ENCODE measurements around the gene ZNF608.

The ZNF608 gene

DNA sequence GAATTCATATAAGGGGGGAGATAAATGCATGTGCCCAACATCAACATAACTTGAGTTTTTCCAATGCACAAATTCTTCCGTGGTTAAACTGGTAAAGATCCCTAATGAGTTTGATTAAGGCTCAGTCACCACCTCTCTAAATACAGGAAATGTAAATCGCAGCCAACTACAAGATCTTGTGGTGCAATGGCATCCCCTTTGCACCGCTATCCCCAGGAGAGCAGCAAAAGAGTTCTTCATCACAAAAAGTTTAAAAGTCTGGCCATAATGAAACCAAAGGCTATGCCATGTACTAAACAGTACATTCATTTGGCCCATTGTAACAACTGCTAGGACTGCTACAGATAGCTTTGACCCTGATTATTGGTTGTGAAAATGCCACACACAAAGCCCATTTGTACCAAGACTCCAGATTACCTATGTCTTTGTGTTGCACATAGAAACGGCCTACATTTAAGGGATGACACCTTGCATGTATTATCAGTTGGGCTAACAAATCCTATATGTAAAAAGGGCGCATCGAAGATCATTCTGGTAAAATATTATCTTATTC lies 44.5 kb downstream of the ZNF608 start:
- no peak for TF ChIP-seq ZNF70 (CRISPR knock-in tag; IDR thresholded peaks at IDR 0.05)
- TF ChIP-seq, protein P1, sequence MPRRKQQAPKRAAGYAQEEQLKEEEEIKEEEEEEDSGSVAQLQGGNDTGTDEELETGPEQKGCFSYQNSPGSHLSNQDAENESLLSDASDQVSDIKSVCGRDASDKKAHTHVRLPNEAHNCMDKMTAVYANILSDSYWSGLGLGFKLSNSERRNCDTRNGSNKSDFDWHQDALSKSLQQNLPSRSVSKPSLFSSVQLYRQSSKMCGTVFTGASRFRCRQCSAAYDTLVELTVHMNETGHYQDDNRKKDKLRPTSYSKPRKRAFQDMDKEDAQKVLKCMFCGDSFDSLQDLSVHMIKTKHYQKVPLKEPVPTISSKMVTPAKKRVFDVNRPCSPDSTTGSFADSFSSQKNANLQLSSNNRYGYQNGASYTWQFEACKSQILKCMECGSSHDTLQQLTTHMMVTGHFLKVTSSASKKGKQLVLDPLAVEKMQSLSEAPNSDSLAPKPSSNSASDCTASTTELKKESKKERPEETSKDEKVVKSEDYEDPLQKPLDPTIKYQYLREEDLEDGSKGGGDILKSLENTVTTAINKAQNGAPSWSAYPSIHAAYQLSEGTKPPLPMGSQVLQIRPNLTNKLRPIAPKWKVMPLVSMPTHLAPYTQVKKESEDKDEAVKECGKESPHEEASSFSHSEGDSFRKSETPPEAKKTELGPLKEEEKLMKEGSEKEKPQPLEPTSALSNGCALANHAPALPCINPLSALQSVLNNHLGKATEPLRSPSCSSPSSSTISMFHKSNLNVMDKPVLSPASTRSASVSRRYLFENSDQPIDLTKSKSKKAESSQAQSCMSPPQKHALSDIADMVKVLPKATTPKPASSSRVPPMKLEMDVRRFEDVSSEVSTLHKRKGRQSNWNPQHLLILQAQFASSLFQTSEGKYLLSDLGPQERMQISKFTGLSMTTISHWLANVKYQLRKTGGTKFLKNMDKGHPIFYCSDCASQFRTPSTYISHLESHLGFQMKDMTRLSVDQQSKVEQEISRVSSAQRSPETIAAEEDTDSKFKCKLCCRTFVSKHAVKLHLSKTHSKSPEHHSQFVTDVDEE (CRISPR knock-in tag; IDR thresholded peaks at IDR 0.05) = no peak
- TF ChIP-seq TOX (CRISPR knock-in tag; IDR thresholded peaks at IDR 0.05; ENCODE audit: borderline replicate concordance) = no peak
- TF ChIP-seq ZNF8 (CRISPR knock-in tag; IDR thresholded peaks at IDR 0.05) = no peak
- no peak for TF ChIP-seq ZFP30 (CRISPR knock-in tag; IDR thresholded peaks at IDR 0.05)
- no peak for TF ChIP-seq OSR1 (CRISPR knock-in tag; IDR thresholded peaks at IDR 0.05)
- TF ChIP-seq SNAI2 (CRISPR knock-in tag; IDR thresholded peaks at IDR 0.05) = no peak
- TF ChIP-seq ESRRG (CRISPR knock-in tag; IDR thresholded peaks at IDR 0.05) = no peak
- TF ChIP-seq, protein P2, sequence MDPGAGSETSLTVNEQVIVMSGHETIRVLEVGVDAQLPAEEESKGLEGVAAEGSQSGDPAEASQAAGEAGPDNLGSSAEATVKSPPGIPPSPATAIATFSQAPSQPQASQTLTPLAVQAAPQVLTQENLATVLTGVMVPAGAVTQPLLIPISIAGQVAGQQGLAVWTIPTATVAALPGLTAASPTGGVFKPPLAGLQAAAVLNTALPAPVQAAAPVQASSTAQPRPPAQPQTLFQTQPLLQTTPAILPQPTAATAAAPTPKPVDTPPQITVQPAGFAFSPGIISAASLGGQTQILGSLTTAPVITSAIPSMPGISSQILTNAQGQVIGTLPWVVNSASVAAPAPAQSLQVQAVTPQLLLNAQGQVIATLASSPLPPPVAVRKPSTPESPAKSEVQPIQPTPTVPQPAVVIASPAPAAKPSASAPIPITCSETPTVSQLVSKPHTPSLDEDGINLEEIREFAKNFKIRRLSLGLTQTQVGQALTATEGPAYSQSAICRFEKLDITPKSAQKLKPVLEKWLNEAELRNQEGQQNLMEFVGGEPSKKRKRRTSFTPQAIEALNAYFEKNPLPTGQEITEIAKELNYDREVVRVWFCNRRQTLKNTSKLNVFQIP (CRISPR knock-in tag; IDR thresholded peaks at IDR 0.05; ENCODE audit: borderline replicate concordance, low read depth) = no peak
- TF ChIP-seq ZNF565 (CRISPR knock-in tag; conservative IDR thresholded peaks at IDR 0.05; ENCODE audit: low read depth) = no peak
- no peak for TF ChIP-seq CSDC2 (CRISPR knock-in tag; IDR thresholded peaks at IDR 0.05)
- no peak for TF ChIP-seq ZC3H10 (CRISPR knock-in tag; IDR thresholded peaks at IDR 0.05)
- no peak for TF ChIP-seq BACH2 (CRISPR knock-in tag; IDR thresholded peaks at IDR 0.05; ENCODE audit: borderline replicate concordance)
- TF ChIP-seq, protein P3, sequence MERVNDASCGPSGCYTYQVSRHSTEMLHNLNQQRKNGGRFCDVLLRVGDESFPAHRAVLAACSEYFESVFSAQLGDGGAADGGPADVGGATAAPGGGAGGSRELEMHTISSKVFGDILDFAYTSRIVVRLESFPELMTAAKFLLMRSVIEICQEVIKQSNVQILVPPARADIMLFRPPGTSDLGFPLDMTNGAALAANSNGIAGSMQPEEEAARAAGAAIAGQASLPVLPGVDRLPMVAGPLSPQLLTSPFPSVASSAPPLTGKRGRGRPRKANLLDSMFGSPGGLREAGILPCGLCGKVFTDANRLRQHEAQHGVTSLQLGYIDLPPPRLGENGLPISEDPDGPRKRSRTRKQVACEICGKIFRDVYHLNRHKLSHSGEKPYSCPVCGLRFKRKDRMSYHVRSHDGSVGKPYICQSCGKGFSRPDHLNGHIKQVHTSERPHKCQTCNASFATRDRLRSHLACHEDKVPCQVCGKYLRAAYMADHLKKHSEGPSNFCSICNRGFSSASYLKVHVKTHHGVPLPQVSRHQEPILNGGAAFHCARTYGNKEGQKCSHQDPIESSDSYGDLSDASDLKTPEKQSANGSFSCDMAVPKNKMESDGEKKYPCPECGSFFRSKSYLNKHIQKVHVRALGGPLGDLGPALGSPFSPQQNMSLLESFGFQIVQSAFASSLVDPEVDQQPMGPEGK (CRISPR knock-in tag; IDR thresholded peaks at IDR 0.05; ENCODE audit: borderline replicate concordance) = no peak
- no peak for TF ChIP-seq TCF4 (CRISPR knock-in tag; IDR thresholded peaks at IDR 0.05; ENCODE audit: borderline replicate concordance)
- TF ChIP-seq, protein P4, sequence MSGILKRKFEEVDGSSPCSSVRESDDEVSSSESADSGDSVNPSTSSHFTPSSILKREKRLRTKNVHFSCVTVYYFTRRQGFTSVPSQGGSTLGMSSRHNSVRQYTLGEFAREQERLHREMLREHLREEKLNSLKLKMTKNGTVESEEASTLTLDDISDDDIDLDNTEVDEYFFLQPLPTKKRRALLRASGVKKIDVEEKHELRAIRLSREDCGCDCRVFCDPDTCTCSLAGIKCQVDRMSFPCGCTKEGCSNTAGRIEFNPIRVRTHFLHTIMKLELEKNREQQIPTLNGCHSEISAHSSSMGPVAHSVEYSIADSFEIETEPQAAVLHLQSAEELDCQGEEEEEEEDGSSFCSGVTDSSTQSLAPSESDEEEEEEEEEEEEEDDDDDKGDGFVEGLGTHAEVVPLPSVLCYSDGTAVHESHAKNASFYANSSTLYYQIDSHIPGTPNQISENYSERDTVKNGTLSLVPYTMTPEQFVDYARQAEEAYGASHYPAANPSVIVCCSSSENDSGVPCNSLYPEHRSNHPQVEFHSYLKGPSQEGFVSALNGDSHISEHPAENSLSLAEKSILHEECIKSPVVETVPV (CRISPR knock-in tag; IDR thresholded peaks at IDR 0.05) = no peak
- TF ChIP-seq ISL1 (CRISPR knock-in tag; IDR thresholded peaks at IDR 0.05) = no peak
- TF ChIP-seq, protein P5, sequence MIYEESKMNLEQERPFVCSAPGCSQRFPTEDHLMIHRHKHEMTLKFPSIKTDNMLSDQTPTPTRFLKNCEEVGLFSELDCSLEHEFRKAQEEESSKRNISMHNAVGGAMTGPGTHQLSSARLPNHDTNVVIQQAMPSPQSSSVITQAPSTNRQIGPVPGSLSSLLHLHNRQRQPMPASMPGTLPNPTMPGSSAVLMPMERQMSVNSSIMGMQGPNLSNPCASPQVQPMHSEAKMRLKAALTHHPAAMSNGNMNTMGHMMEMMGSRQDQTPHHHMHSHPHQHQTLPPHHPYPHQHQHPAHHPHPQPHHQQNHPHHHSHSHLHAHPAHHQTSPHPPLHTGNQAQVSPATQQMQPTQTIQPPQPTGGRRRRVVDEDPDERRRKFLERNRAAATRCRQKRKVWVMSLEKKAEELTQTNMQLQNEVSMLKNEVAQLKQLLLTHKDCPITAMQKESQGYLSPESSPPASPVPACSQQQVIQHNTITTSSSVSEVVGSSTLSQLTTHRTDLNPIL (CRISPR knock-in tag; IDR thresholded peaks at IDR 0.05; ENCODE audit: low read depth) = no peak
- no peak for TF ChIP-seq GLIS3 (CRISPR knock-in tag; IDR thresholded peaks at IDR 0.05)

DNA sequence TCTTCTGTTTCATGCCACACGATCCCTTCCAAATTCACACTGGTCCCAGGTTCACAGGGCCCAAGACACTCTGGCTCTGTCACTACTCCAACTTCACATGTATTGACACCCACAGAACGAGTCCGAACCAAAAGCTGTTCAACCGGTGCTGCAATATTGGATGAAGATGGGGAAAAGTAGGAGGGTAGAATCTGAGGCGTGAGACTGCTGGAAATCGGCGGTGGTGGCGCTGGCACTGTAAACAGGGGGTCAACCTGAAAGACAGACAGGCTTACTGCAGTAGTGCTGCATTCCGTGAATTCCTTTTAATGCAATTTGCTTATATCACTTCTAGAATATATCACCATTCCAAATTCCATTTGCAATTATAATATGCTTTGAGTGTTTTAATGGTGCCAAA lies 45.4 kb downstream of the ZNF608 start:
- TF ChIP-seq OSR1 (CRISPR knock-in tag; IDR thresholded peaks at IDR 0.05) = no peak
- no peak for TF ChIP-seq RARB (CRISPR knock-in tag; IDR thresholded peaks at IDR 0.05)
- no peak for TF ChIP-seq PPARA (CRISPR knock-in tag; IDR thresholded peaks at IDR 0.05; ENCODE audit: borderline replicate concordance)
- TF ChIP-seq TOX (CRISPR knock-in tag; IDR thresholded peaks at IDR 0.05; ENCODE audit: borderline replicate concordance) = no peak
- TF ChIP-seq ESRRG (CRISPR knock-in tag; IDR thresholded peaks at IDR 0.05) = no peak
- no peak for TF ChIP-seq ARNTL (CRISPR knock-in tag; IDR thresholded peaks at IDR 0.05; ENCODE audit: borderline replicate concordance, low read depth)
- no peak for TF ChIP-seq BACH2 (CRISPR knock-in tag; IDR thresholded peaks at IDR 0.05; ENCODE audit: borderline replicate concordance)
- no peak for TF ChIP-seq ZNF8 (CRISPR knock-in tag; IDR thresholded peaks at IDR 0.05)
- TF ChIP-seq, protein P4 (CRISPR knock-in tag; IDR thresholded peaks at IDR 0.05) = no peak
- TF ChIP-seq TCF4 (CRISPR knock-in tag; IDR thresholded peaks at IDR 0.05; ENCODE audit: borderline replicate concordance) = no peak
- no peak for TF ChIP-seq ZC3H10 (CRISPR knock-in tag; IDR thresholded peaks at IDR 0.05)
- no peak for TF ChIP-seq ZNF70 (CRISPR knock-in tag; IDR thresholded peaks at IDR 0.05)
- no peak for TF ChIP-seq CSDC2 (CRISPR knock-in tag; IDR thresholded peaks at IDR 0.05)
- TF ChIP-seq ZFP30 (CRISPR knock-in tag; IDR thresholded peaks at IDR 0.05) = no peak
- no peak for TF ChIP-seq ZNF565 (CRISPR knock-in tag; conservative IDR thresholded peaks at IDR 0.05; ENCODE audit: low read depth)
- TF ChIP-seq, protein P1 (CRISPR knock-in tag; IDR thresholded peaks at IDR 0.05) = no peak
- no peak for ATAC-seq

More for the DNA sequence above, 44.5 kb downstream of the ZNF608 start:
- no peak for ATAC-seq

All from SK-N-SH treated with all-trans-retinoic acid at 6 μM for 48 hours (cell line).